Measurements from ENCODE around the gene WASL.

The WASL gene

DNA sequence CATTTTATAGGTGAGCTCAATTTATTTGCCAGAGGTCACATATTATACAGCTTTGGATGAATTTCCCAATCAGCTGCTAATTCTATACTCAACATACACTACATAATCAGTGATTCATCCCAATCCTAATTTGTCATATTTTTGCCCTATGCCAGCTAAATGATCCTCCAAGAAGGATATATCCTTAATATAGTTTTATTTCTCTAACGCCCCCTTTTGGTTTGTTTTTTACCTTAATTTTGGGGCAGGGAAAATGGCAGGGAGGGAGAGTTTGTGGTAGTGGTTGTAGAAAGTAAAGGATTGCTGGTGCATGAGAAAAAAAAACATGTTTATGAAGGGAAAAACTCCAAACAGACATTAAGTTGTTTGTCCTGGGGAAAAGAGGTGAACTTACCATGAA is 31.9 kb downstream of the WASL start:
- H3K9me3 ChIP-seq = no peaks in the 10 kb centered on the region
- H3K36me3 ChIP-seq = no peaks in the 10 kb centered on the region
- H3K4me1 ChIP-seq (ENCODE audit: control insufficient read depth in 1 of 2, insufficient read depth in 1 of 2, low read depth in 1 of 2, low read length in 1 of 2) = no peaks in the 10 kb centered on the region
- TF ChIP-seq, protein P1, sequence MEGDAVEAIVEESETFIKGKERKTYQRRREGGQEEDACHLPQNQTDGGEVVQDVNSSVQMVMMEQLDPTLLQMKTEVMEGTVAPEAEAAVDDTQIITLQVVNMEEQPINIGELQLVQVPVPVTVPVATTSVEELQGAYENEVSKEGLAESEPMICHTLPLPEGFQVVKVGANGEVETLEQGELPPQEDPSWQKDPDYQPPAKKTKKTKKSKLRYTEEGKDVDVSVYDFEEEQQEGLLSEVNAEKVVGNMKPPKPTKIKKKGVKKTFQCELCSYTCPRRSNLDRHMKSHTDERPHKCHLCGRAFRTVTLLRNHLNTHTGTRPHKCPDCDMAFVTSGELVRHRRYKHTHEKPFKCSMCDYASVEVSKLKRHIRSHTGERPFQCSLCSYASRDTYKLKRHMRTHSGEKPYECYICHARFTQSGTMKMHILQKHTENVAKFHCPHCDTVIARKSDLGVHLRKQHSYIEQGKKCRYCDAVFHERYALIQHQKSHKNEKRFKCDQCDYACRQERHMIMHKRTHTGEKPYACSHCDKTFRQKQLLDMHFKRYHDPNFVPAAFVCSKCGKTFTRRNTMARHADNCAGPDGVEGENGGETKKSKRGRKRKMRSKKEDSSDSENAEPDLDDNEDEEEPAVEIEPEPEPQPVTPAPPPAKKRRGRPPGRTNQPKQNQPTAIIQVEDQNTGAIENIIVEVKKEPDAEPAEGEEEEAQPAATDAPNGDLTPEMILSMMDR (IDR thresholded peaks at IDR 0.05) = no peak
- H3K4me3 ChIP-seq (ENCODE audit: low read depth in 1 of 2, low read length in 1 of 2) = no peak overlapping the region
- no peaks in the 10 kb centered on the region for H3K27me3 ChIP-seq
- H3K27ac ChIP-seq = no peak overlapping the region

DNA sequence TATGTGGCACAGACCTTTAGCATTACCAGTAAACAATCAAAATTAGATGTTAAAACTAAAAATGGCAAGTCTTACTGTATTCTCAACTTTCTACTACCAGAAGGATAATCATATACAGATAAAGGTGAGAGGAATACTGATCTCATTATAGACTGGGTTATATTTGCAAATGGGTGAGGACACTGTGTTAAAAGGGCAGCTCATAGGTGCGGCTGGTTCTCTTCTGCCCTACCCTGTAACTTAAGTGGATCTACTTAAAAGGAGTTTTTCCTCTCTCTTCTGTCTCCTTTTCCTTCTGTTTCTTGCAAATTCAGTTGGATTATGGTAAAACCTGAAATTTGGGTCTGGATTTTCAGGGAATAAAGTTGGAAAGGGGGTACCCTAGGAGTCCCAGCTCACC is 33.0 kb downstream of the WASL start:
- no peaks in the 10 kb centered on the region for H3K4me1 ChIP-seq (ENCODE audit: control insufficient read depth in 1 of 2, insufficient read depth in 1 of 2, low read depth in 1 of 2, low read length in 1 of 2)
- H3K9me3 ChIP-seq = no peaks in the 10 kb centered on the region
- TF ChIP-seq, protein P1 (IDR thresholded peaks at IDR 0.05) = no peak
- no peaks in the 10 kb centered on the region for H3K27me3 ChIP-seq
- no peak overlapping the region for H3K27ac ChIP-seq
- no peak overlapping the region for H3K4me3 ChIP-seq (ENCODE audit: low read depth in 1 of 2, low read length in 1 of 2)
- no peaks in the 10 kb centered on the region for H3K36me3 ChIP-seq

DNA sequence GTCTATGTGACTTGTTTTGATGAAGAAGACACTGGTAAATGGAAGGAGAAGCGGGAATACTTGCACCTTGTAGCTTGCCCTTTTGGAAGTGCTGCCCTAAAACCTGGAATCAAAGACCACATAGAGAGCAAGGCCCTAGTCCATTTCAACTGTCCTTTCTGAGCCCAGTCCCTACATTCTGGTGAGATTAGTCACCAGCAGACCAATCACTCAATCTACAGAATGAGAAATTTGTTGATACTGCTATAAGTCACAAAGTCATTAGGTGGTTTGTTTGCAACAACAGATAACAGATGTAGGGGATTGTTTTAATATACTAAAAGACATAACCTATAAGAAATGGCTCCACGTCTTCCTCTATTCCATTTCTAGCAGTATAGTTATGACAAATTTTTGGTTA is 33.6 kb downstream of the WASL start:
- Histone ChIP-seq H3K27ac (no peak overlapping the region), H3K4me1 (ENCODE audit: control insufficient read depth in 1 of 2, insufficient read depth in 1 of 2, low read depth in 1 of 2, low read length in 1 of 2) (no peaks in the 10 kb centered on the region)

DNA sequence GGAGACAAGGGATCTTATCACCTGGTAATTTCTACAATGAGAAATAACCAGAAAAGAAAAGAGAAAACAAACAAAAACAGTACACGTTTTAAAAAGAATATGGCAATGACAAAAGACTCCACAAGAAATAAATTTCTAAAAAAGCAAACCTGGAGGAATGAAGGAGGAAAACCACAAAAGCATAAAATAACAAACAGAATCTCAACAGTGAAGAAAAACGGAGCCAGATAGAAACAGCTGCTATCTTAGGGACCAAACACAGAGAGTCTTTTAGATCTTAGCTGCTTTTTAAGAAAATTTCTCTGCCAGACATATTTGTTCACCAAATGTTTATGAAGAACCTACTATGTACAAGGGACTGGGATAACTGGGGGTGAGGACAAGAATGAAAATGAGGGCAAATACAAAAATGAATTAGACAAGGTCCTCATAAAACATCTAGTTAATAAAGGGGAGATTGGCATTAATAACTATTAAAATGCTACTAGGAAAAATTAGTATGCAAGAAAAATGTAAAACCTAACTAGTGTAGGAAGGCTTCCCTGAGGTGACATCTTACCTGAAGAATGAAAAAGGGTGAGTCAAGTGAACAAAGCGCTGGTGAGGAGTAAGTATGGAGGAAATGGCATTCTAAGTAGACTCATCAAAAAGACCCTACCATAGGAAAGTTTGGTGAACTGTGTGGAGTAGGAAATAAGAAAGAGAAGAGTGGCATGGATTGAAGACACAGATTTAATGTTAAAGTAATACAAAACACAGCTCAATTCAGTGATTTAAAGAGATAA is 34.3 kb downstream of the WASL start:
- H3K4me3 ChIP-seq (ENCODE audit: low read depth in 1 of 2, low read length in 1 of 2) = no peak overlapping the region
- no peak overlapping the region for H3K27ac ChIP-seq
- H3K4me1 ChIP-seq (ENCODE audit: control insufficient read depth in 1 of 2, insufficient read depth in 1 of 2, low read depth in 1 of 2, low read length in 1 of 2) = no peaks in the 10 kb centered on the region
- TF ChIP-seq, protein P1 (IDR thresholded peaks at IDR 0.05) = no peak
- no peaks in the 10 kb centered on the region for H3K36me3 ChIP-seq
- no peaks in the 10 kb centered on the region for H3K27me3 ChIP-seq
- no peaks in the 10 kb centered on the region for H3K9me3 ChIP-seq

More for the DNA sequence above, 33.6 kb downstream of the WASL start:
- no peaks in the 10 kb centered on the region for H3K27me3 ChIP-seq
- H3K36me3 ChIP-seq = no peaks in the 10 kb centered on the region
- TF ChIP-seq, protein P1 (IDR thresholded peaks at IDR 0.05) = no peak
- H3K4me3 ChIP-seq (ENCODE audit: low read depth in 1 of 2, low read length in 1 of 2) = no peak overlapping the region
- no peaks in the 10 kb centered on the region for H3K9me3 ChIP-seq

DNA sequence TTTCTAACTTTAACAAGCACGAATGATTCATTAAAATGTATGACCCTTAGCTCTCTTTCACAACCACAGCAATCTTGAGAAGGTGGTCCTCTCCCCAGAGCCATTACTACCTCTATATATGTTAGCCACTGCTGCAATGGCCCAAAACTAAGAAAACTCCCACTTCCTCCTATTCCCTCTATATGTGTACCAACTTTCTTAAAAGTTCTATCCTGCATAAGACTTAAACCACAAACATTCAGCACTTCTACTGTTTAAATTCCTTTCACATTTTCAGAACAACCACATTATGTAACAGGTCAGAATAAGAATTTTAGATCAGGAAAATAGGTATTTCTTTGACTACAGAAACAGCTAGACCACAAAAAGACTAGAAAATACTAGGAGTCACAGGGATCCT is 36.2 kb downstream of the WASL start:
- TF ChIP-seq, protein P1 (IDR thresholded peaks at IDR 0.05) = no peak
- Histone ChIP-seq H3K4me3 (ENCODE audit: low read depth in 1 of 2, low read length in 1 of 2) (no peak overlapping the region), H3K9me3 (no peaks in the 10 kb centered on the region), H3K27ac (no peak overlapping the region), H3K4me1 (ENCODE audit: control insufficient read depth in 1 of 2, insufficient read depth in 1 of 2, low read depth in 1 of 2, low read length in 1 of 2) (no peaks in the 10 kb centered on the region), H3K27me3 (no peaks in the 10 kb centered on the region), H3K36me3 (peaks cover 15% of the 10 kb centered on the region)

Measured in neutrophil (primary cell).